Nephron progenitor cell (in vitro differentiated cells): ENCODE data around the gene EME1.

Experiments used
- DNase-seq: peaks from one replicate; pipeline ENCODE4 v3.0.0; 2021
- H3K27ac Mint-ChIP-seq: 2 replicates; pipeline ENCODE4 v1.8.0; 2021; ENCODE audit warnings: mild to moderate bottlenecking, moderate library complexity, mixed read lengths
- H3K27me3 Mint-ChIP-seq: 2 replicates; pipeline ENCODE4 v1.8.0; 2021; ENCODE audit warnings: mild to moderate bottlenecking, low read depth, mixed read lengths; ENCODE audit not compliant: poor library complexity
- H3K36me3 Mint-ChIP-seq: 2 replicates; pipeline ENCODE4 v1.8.0; 2021; ENCODE audit warnings: low read depth, mixed read lengths
- H3K4me1 Mint-ChIP-seq: 2 replicates; pipeline ENCODE4 v1.8.0; 2021; ENCODE audit warnings: mixed read lengths
- H3K4me3 Mint-ChIP-seq: 2 replicates; pipeline ENCODE4 v1.8.0; 2021; ENCODE audit warnings: mild to moderate bottlenecking, moderate library complexity, mixed read lengths
- H3K9me3 Mint-ChIP-seq: 2 replicates; pipeline ENCODE4 v1.8.0; 2021; ENCODE audit warnings: mild to moderate bottlenecking, moderate library complexity, mixed read lengths
- TF ChIP-seq, protein P1 (sequence below): fragments of 200-600 bp; sonication (generic); IDR thresholded peaks from 2 replicates; pipeline ENCODE4 v1.5.0; 2021; ENCODE audit warnings: antibody characterized with exemption

The EME1 gene

DNA sequence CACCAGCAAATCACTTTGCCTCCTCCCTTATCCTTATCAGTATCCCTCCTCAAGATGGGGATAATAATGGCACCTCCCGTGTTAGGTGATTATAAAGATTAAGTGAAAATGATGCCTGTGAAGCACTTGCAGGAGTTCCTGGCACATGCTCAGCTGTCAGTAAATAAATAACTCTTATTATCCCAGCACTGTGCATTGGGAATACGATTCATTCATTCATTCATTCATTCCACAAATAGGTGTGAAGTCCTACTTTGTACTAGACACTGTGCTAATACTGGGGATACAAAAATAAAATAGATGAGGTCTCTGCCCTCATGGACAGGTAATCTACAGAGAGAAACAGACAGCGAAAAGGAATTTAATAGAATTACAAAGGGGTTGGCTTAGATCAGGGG is 25.1 kb upstream of the EME1 start:
- Mint-ChIP-seq H3K27ac (no peak overlapping the region), H3K4me1 (peaks cover 52% of the 10 kb centered on the region), H3K4me3 (peak overlapping the region; percentile 95), H3K27me3 (peaks cover 6% of the 10 kb centered on the region), H3K9me3 (no peaks in the 10 kb centered on the region), H3K36me3 (peaks cover 21% of the 10 kb centered on the region)
- TF ChIP-seq, protein P1, sequence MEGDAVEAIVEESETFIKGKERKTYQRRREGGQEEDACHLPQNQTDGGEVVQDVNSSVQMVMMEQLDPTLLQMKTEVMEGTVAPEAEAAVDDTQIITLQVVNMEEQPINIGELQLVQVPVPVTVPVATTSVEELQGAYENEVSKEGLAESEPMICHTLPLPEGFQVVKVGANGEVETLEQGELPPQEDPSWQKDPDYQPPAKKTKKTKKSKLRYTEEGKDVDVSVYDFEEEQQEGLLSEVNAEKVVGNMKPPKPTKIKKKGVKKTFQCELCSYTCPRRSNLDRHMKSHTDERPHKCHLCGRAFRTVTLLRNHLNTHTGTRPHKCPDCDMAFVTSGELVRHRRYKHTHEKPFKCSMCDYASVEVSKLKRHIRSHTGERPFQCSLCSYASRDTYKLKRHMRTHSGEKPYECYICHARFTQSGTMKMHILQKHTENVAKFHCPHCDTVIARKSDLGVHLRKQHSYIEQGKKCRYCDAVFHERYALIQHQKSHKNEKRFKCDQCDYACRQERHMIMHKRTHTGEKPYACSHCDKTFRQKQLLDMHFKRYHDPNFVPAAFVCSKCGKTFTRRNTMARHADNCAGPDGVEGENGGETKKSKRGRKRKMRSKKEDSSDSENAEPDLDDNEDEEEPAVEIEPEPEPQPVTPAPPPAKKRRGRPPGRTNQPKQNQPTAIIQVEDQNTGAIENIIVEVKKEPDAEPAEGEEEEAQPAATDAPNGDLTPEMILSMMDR: no peak
- no peak for DNase-seq

- Mint-ChIP-seq H3K36me3 (peaks cover 27% of the 10 kb centered on the region), H3K4me1 (peaks cover 56% of the 10 kb centered on the region), H3K27ac (no peak overlapping the region), H3K9me3 (no peaks in the 10 kb centered on the region), H3K27me3 (peaks cover 6% of the 10 kb centered on the region), H3K4me3 (peak overlapping the region; percentile 95)
- TF ChIP-seq, protein P1: no peak
- no peak for DNase-seq
These were observed 24.3 kb upstream of the EME1 start for GRCh38 chr17:50348522-50349242.

- peaks cover 6% of the 10 kb centered on the region for H3K27me3 Mint-ChIP-seq
- no peak overlapping the region for H3K27ac Mint-ChIP-seq
- peaks cover 27% of the 10 kb centered on the region for H3K36me3 Mint-ChIP-seq
- peak overlapping the region; percentile 56 for H3K4me3 Mint-ChIP-seq
- H3K4me1 Mint-ChIP-seq: peaks cover 56% of the 10 kb centered on the region
- H3K9me3 Mint-ChIP-seq: no peaks in the 10 kb centered on the region
- no peak for DNase-seq
- TF ChIP-seq, protein P1: no peak
These were observed 23.8 kb upstream of the EME1 start for GRCh38 chr17:50349243-50349600.

DNA sequence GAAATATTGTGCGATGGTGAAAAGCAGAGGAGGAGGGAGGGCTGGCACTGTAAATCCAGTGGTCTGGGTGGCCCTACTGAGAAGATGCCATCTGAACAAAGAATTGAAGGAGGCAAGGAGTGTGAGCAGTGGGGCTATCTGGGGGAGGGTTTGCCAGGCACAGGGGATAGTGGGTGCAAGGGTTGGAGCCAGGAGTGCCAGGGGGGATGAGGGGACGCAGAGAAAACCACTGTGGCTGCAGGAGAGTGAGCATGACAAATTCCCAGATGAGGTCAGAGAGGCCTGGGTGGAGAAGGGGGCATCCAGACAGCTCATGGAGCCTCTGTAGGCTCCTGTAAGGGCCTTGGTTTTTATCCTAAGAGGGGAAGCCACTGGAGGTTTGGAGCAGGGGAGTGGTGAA is 22.3 kb upstream of the EME1 start:
- peaks cover 6% of the 10 kb centered on the region for H3K27me3 Mint-ChIP-seq
- H3K9me3 Mint-ChIP-seq: no peaks in the 10 kb centered on the region
- H3K36me3 Mint-ChIP-seq: peaks cover 27% of the 10 kb centered on the region
- H3K4me1 Mint-ChIP-seq: peaks cover 44% of the 10 kb centered on the region
- H3K27ac Mint-ChIP-seq: peak overlapping the region; percentile 92
- DNase-seq: no peak
- H3K4me3 Mint-ChIP-seq: no peak overlapping the region
- TF ChIP-seq, protein P1: no peak

DNA sequence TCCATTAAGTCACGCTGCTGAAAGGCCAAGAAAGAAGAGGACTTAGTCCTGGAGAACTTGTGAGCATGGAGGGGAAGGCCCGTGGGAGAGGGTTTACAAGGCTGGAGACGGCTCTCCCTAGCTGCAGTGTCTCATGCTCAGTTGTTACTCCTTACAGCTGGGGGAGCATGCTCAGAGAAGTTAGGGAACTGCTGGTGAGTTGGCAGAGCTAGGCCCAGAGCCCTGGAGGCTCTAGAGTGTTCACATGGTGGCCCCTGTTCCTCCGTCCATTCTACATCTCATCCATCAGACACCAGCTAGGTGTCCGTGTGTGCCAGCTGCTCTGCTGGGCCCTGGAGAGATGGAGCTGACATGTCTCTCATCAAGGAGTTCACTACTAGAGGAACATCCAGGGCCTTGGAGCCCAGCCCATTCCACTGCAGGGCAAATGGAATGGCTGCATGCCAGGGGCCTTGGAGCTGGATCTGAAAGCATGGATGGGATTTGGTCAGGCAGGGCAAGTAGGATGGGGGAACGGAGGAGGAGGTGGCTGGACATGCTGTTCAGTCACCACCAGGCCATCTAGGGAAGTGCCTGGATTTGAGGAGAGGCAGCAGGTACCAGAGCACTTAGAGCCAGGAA is 20.8 kb upstream of the EME1 start:
- Mint-ChIP-seq H3K4me1 (peaks cover 37% of the 10 kb centered on the region), H3K27ac (peak overlapping the region; percentile 60), H3K9me3 (no peaks in the 10 kb centered on the region), H3K36me3 (peaks cover 31% of the 10 kb centered on the region), H3K4me3 (no peak overlapping the region), H3K27me3 (peaks cover 6% of the 10 kb centered on the region)
- no peak for DNase-seq
- TF ChIP-seq, protein P1: no peak
